HepG2 (cell line): ENCODE data around the gene ABCB6. TPM values are rescaled to one million over a fixed set of nuclear protein-coding genes. Genes with fewer than 3 reads are reported as not detected.

ENCODE experiments used
- AGO2 ChIP-seq: fragments of 200-400 bp; formaldehyde crosslinking; optimal IDR thresholded peaks from 2 replicates; pipeline ENCODE3; 2017; ENCODE audit warnings: mild to moderate bottlenecking, low read depth, low read length, moderate library complexity
- CBX1 ChIP-seq: IDR thresholded peaks from one replicate; pipeline ENCODE4 v1.6.1; 2016; ENCODE audit warnings: antibody characterized with exemption, low read depth
- CEBPG ChIP-seq: IDR thresholded peaks from 2 replicates; pipeline ENCODE4 v1.6.1; 2016
- HOXA5 ChIP-seq: sonication (generic); formaldehyde crosslinking; IDR thresholded peaks from 2 replicates; pipeline ENCODE4 v1.4.0; 2020; ENCODE audit warnings: missing genetic modification reagents
- HOXA9 ChIP-seq: sonication (generic); formaldehyde crosslinking; IDR thresholded peaks from 2 replicates; pipeline ENCODE4 v1.8.1; 2022; ENCODE audit warnings: missing genetic modification reagents, mild to moderate bottlenecking, moderate library complexity, borderline replicate concordance
- NBN ChIP-seq: fragments of 450-650 bp; conservative IDR thresholded peaks from 2 replicates; pipeline ENCODE4 v1.6.1; 2017
- NFKBIZ ChIP-seq: IDR thresholded peaks from 2 replicates; pipeline ENCODE4 v1.6.1; 2018; ENCODE audit warnings: missing genetic modification reagents, missing compliant biosample characterization
- POLR2G ChIP-seq: fragments of 200-400 bp; formaldehyde crosslinking; IDR thresholded peaks from 2 replicates; pipeline ENCODE4 v1.6.1; 2018; ENCODE audit warnings: mild to moderate bottlenecking, low read depth, low read length, moderate library complexity
- RARA ChIP-seq: IDR thresholded peaks from 2 replicates; pipeline ENCODE4 v1.6.1; 2016; ENCODE audit warnings: missing genetic modification reagents, missing compliant biosample characterization
- RBFOX2 ChIP-seq: fragments of 200-400 bp; formaldehyde crosslinking; IDR thresholded peaks from 2 replicates; pipeline ENCODE4 v1.6.1; 2017; ENCODE audit warnings: low read depth, mild to moderate bottlenecking, low read length
- SYNCRIP ChIP-seq: fragments of 200-400 bp; formaldehyde crosslinking; IDR thresholded peaks from 2 replicates; pipeline ENCODE4 v1.6.1; 2018; ENCODE audit warnings: mild to moderate bottlenecking, low read depth, low read length; ENCODE audit not compliant: insufficient read depth
- ZFY ChIP-seq: sonication (generic); formaldehyde crosslinking; IDR thresholded peaks from 2 replicates; pipeline ENCODE4 v1.4.0; 2020; ENCODE audit warnings: missing genetic modification reagents
- ZNF17 ChIP-seq: sonication (generic); formaldehyde crosslinking; IDR thresholded peaks from 2 replicates; pipeline ENCODE4 v1.5.0; 2020; ENCODE audit warnings: mild to moderate bottlenecking, missing genetic modification reagents
- ZNF263 ChIP-seq: sonication (generic); formaldehyde crosslinking; IDR thresholded peaks from 2 replicates; pipeline ENCODE4 v1.4.0; 2020; ENCODE audit warnings: missing genetic modification reagents
- ZNF451 ChIP-seq: sonication (generic); formaldehyde crosslinking; IDR thresholded peaks from 2 replicates; pipeline ENCODE4 v1.5.0; 2020; ENCODE audit warnings: mild to moderate bottlenecking, missing genetic modification reagents
- ZNF839 ChIP-seq: sonication (generic); formaldehyde crosslinking; IDR thresholded peaks from 2 replicates; pipeline ENCODE4 v1.4.0; 2020; ENCODE audit warnings: missing genetic modification reagents, mild to moderate bottlenecking, borderline replicate concordance
- ZNF891 ChIP-seq: sonication (generic); formaldehyde crosslinking; IDR thresholded peaks from 2 replicates; pipeline ENCODE4 v1.5.0; 2020; ENCODE audit warnings: mild to moderate bottlenecking, missing genetic modification reagents
- ZSCAN21 ChIP-seq: sonication (generic); formaldehyde crosslinking; IDR thresholded peaks from 2 replicates; pipeline ENCODE4 v1.8.0; 2022; ENCODE audit warnings: mild to moderate bottlenecking, missing genetic modification reagents, moderate library complexity, borderline replicate concordance
- polyA plus RNA-seq, 8 experiments: library from polyadenylated mRNA; depleted of rRNA in 3 of 8; stranded (reverse) in 7 of 8; unstranded in 1 of 8; fragments of >200 nt; fragmentation: Illumina TruSeq in 4 of 8; extraction: Trizol in 4 of 8; gene quantifications; 2 replicates each; pipeline versions ENCODE4 v1.2.1 to v1.2.3, GENCODE V29; 2011 to 2016; ENCODE audit warnings: low read depth in 4 of 8, missing spikeins in 1 of 8, mixed read lengths in 1 of 8; ENCODE audit not compliant: insufficient read depth in 1 of 8
- total RNA-seq, 5 experiments: library from RNA; depleted of rRNA; stranded (reverse); fragments of >200 nt; fragmentation: Illumina TruSeq; extraction: Trizol; gene quantifications; 2 replicates each; pipeline ENCODE4 v1.2.3, GENCODE V29; 2016; ENCODE audit warnings: low read depth in 1 of 5
- TF ChIP-seq, protein P1 (sequence below): sonication (generic); formaldehyde crosslinking; IDR thresholded peaks from 2 replicates; pipeline ENCODE4 v1.5.0; 2020; ENCODE audit warnings: mild to moderate bottlenecking, missing genetic modification reagents
- TF ChIP-seq, protein P2 (sequence below): sonication (generic); formaldehyde crosslinking; IDR thresholded peaks from 2 replicates; pipeline ENCODE4 v1.5.1; 2020; ENCODE audit warnings: missing genetic modification reagents, mild to moderate bottlenecking, borderline replicate concordance
- TF ChIP-seq, protein P3 (sequence below): sonication (generic); formaldehyde crosslinking; IDR thresholded peaks from 2 replicates; pipeline ENCODE4 v1.5.1; 2020; ENCODE audit warnings: missing genetic modification reagents, mild to moderate bottlenecking, borderline replicate concordance
- TF ChIP-seq, protein P4 (sequence below): sonication (generic); formaldehyde crosslinking; IDR thresholded peaks from 2 replicates; pipeline ENCODE4 v1.5.1; 2020; ENCODE audit warnings: mild to moderate bottlenecking, missing genetic modification reagents, moderate library complexity

The ABCB6 gene
- total and polyA plus RNA-seq, 2 of the 13 experiments (the other 11 are each of a cell fraction or from before 2014, with no cell fraction given), result 91.1 to 137 TPM

DNA sequence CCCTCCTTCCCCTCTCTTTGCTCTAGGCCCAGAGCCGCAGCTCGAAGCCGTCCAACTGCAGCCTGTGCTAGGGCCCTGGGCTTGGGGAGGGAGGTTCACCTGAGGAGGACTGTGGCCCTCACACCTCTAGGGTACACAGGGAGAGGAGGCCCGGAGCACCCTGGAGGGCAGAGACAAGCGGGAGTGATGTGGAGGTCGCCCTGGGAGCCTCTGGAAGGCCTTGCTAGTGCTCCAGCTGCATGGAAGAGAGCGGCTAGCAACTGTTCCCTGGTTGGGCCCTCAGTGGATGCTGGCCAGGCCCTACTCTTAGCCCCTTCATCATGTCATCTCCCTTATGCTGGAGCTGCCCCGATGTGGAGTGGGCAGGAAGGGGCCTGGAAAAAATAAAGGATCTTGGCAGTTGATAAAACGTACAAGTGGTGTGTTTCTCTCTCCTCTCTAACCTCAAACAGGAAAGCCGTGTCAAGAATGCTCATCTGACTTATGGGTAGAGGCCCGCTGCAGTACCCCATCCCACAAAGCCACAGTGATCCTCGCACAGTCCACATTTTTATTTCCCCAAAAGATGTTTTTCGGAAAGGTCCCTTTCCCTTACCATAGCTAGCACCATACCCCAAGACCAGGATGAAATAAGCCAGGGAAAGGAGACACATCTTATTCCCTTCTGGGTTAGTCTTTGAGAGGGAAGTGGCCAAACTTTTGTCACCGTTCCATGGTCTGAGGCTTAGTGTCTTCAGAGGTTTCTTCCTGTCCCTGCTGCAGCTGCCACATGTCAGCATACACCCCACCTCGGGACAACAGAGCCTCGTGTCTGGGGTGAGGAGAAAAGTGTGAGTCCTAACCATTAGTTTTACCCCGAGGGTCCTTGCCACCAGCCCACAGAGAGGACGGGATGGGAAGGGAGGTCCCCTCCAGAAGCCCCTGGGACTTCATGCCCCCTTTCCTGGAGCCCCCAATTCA, 9.2 kb downstream of the ABCB6 start (continued):
- no peak for TF ChIP-seq NFKBIZ (CRISPR knock-in tag)
- TF ChIP-seq ZNF891, result peak; percentile 50; the same call in 1 of the 2 replicates
- TF ChIP-seq ZNF839 (CRISPR knock-in tag), result no peak
- no peak for TF ChIP-seq NBN
- TF ChIP-seq ZSCAN21 (CRISPR knock-in tag), result peak; percentile 2; the same call in 1 of the 2 replicates
- TF ChIP-seq, protein P1, sequence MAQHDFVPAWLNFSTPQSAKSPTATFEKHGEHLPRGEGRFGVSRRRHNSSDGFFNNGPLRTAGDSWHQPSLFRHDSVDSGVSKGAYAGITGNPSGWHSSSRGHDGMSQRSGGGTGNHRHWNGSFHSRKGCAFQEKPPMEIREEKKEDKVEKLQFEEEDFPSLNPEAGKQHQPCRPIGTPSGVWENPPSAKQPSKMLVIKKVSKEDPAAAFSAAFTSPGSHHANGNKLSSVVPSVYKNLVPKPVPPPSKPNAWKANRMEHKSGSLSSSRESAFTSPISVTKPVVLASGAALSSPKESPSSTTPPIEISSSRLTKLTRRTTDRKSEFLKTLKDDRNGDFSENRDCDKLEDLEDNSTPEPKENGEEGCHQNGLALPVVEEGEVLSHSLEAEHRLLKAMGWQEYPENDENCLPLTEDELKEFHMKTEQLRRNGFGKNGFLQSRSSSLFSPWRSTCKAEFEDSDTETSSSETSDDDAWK (CRISPR knock-in tag), result no peak
- TF ChIP-seq, protein P2, sequence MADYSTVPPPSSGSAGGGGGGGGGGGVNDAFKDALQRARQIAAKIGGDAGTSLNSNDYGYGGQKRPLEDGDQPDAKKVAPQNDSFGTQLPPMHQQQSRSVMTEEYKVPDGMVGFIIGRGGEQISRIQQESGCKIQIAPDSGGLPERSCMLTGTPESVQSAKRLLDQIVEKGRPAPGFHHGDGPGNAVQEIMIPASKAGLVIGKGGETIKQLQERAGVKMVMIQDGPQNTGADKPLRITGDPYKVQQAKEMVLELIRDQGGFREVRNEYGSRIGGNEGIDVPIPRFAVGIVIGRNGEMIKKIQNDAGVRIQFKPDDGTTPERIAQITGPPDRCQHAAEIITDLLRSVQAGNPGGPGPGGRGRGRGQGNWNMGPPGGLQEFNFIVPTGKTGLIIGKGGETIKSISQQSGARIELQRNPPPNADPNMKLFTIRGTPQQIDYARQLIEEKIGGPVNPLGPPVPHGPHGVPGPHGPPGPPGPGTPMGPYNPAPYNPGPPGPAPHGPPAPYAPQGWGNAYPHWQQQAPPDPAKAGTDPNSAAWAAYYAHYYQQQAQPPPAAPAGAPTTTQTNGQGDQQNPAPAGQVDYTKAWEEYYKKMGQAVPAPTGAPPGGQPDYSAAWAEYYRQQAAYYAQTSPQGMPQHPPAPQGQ, result 0 out of 2 replicates have a peak, but pooled peaks have one; percentile 29
- TF ChIP-seq CBX1, result no peak
- TF ChIP-seq, protein P3, sequence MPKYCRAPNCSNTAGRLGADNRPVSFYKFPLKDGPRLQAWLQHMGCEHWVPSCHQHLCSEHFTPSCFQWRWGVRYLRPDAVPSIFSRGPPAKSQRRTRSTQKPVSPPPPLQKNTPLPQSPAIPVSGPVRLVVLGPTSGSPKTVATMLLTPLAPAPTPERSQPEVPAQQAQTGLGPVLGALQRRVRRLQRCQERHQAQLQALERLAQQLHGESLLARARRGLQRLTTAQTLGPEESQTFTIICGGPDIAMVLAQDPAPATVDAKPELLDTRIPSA (CRISPR knock-in tag), result 0 out of 2 replicates have a peak, but pooled peaks have one; percentile 30
- TF ChIP-seq SYNCRIP, result no peak
- TF ChIP-seq CEBPG (CRISPR knock-in tag), result no peak
- TF ChIP-seq HOXA5 (CRISPR knock-in tag), result no peak
- peak; percentile 36 for TF ChIP-seq ZFY (CRISPR knock-in tag)
- TF ChIP-seq, protein P4, sequence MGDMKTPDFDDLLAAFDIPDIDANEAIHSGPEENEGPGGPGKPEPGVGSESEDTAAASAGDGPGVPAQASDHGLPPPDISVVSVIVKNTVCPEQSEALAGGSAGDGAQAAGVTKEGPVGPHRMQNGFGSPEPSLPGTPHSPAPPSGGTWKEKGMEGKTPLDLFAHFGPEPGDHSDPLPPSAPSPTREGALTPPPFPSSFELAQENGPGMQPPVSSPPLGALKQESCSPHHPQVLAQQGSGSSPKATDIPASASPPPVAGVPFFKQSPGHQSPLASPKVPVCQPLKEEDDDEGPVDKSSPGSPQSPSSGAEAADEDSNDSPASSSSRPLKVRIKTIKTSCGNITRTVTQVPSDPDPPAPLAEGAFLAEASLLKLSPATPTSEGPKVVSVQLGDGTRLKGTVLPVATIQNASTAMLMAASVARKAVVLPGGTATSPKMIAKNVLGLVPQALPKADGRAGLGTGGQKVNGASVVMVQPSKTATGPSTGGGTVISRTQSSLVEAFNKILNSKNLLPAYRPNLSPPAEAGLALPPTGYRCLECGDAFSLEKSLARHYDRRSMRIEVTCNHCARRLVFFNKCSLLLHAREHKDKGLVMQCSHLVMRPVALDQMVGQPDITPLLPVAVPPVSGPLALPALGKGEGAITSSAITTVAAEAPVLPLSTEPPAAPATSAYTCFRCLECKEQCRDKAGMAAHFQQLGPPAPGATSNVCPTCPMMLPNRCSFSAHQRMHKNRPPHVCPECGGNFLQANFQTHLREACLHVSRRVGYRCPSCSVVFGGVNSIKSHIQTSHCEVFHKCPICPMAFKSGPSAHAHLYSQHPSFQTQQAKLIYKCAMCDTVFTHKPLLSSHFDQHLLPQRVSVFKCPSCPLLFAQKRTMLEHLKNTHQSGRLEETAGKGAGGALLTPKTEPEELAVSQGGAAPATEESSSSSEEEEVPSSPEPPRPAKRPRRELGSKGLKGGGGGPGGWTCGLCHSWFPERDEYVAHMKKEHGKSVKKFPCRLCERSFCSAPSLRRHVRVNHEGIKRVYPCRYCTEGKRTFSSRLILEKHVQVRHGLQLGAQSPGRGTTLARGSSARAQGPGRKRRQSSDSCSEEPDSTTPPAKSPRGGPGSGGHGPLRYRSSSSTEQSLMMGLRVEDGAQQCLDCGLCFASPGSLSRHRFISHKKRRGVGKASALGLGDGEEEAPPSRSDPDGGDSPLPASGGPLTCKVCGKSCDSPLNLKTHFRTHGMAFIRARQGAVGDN (CRISPR knock-in tag), result peak; percentile 66
- peak; percentile 66 for TF ChIP-seq POLR2G
- TF ChIP-seq ZNF451, result no peak
- TF ChIP-seq RBFOX2, result peak; percentile 44; the same call in 1 of the 2 replicates
- peak; percentile 56 for TF ChIP-seq AGO2
- peak; percentile 50; the same call in 1 of the 2 replicates for TF ChIP-seq HOXA9 (CRISPR knock-in tag)
- no peak for TF ChIP-seq RARA
- 0 out of 2 replicates have a peak, but pooled peaks have one; percentile 41 for TF ChIP-seq ZNF17 (CRISPR knock-in tag)
- TF ChIP-seq ZNF263 (CRISPR knock-in tag), result peak; percentile 79
